GM10266 (cell line): ENCODE data around the gene TPCN2.

Source experiments
- DNase-seq: peaks from one replicate; pipeline ENCODE4 v3.0.0; 2012; ENCODE audit errors: extremely low spot score
- CTCF ChIP-seq: IDR thresholded peaks from 2 replicates; pipeline ENCODE4 v1.5.1; 2012; ENCODE audit warnings: mild to moderate bottlenecking, low read depth; ENCODE audit not compliant: control insufficient read depth, insufficient read depth; ENCODE audit errors: missing control alignments

Gene TPCN2

GRCh38 chr11:69022260-69022659 lies 26.5 kb upstream of the TPCN2 start:
- no peak for DNase-seq
- no peak for TF ChIP-seq CTCF

DNA sequence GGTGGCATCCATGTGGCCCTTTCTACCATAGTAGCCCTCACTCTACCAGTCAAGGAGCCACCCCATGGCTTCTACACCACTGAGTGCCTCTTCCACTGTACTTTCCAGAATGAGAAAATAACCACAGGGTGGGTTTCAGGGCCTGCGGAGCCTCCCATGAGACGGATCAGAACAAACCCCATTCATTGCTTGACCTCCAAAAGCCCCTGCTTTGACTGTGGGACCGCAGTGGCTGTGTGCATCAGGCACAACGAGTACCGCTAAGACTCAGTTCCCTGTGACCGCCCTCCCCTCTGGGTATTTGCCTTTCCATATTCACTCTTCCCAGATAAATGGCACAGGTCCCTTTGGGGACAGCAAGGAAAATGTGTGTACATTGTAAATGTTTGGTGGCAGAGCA lies 24.2 kb upstream of the TPCN2 start:
- TF ChIP-seq CTCF: no peak
- DNase-seq: no peak

- no peak for DNase-seq
- no peak for TF ChIP-seq CTCF
Measured at GRCh38 chr11:69027704-69028372, 20.9 kb upstream of the TPCN2 start.

DNA sequence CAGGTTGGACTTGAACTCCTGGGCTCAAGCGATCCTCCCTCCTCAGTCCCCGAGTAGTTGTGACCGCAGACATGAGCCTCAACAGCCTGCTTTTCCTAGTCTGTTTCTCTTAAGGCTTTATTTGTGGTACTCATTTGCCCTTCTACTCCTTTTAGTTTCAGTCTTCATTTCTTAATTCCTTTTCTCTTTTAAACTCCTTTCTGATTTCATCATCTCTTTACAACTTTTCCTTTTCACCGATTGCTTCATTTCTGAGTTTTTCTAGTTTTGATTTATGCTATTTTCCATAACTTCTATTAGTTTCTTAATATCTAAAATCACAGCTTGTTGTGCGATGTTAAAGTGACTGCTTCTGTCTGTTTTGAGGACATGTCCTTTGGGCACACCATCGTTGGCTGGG lies 18.4 kb upstream of the TPCN2 start:
- TF ChIP-seq CTCF: no peak
- no peak for DNase-seq

- no peak for DNase-seq
- no peak for TF ChIP-seq CTCF
Measured at GRCh38 chr11:69032833-69033232, 15.9 kb upstream of the TPCN2 start.

DNA sequence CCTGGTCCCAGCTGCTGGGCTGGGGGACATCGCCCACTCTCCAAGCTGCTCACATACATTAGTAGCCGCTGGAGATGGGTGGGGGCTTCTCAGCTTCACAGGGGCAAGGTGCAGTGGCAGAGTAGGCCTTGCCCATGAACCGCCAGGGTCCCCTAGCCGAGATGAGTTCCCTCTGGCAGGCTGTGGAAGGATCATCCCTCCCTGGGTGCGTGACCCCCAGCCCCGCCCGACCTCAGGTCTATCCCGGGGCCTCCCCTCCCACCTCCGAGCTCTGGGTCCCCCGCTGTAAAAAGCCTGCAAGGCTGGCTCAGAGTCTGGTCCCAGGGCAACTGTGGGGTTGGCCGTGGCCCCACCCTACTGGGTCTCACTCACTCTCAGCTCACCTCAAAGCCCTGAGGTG lies 15.3 kb upstream of the TPCN2 start:
- TF ChIP-seq CTCF: no peak
- no peak for DNase-seq

- no peak for TF ChIP-seq CTCF
- DNase-seq: no peak
Measured at GRCh38 chr11:69034123-69034867, 14.4 kb upstream of the TPCN2 start.
